SKM-1 (cell line): ENCODE measurements around the gene ORM1.

Experiments used
- DNase-seq: peaks from one replicate; lab custom pipeline; 2025; ENCODE audit not compliant: unreplicated experiment; lab: John Stamatoyannopoulos, UW

The ORM1 gene

GRCh38 chr9:114287001-114287762 lies 35.7 kb upstream of the ORM1 start:
- no peak for DNase-seq

- no peak for DNase-seq
Observed at GRCh38 chr9:114287763-114288192, 35.1 kb upstream of the ORM1 start.

- DNase-seq, result no peak
Observed at GRCh38 chr9:114288193-114289091, 34.5 kb upstream of the ORM1 start.

GRCh38 chr9:114289106-114289505 lies 33.8 kb upstream of the ORM1 start:
- DNase-seq, result no peak

- DNase-seq, result no peak
Observed at GRCh38 chr9:114289571-114290481, 33.1 kb upstream of the ORM1 start.

- no peak for DNase-seq
Observed at GRCh38 chr9:114290561-114290986, 32.3 kb upstream of the ORM1 start.

- DNase-seq, result no peak
Observed at GRCh38 chr9:114291064-114291474, 31.8 kb upstream of the ORM1 start.

GRCh38 chr9:114291886-114292590 lies 30.9 kb upstream of the ORM1 start:
- DNase-seq, result no peak

GRCh38 chr9:114294664-114295063 lies 28.2 kb upstream of the ORM1 start:
- no peak for DNase-seq

GRCh38 chr9:114296338-114296737 lies 26.6 kb upstream of the ORM1 start:
- DNase-seq, result no peak

GRCh38 chr9:114299286-114300152 lies 23.4 kb upstream of the ORM1 start:
- no peak for DNase-seq

- no peak for DNase-seq
Observed at GRCh38 chr9:114300153-114300845, 22.6 kb upstream of the ORM1 start.

- DNase-seq, result no peak
Observed at GRCh38 chr9:114300846-114301797, 21.8 kb upstream of the ORM1 start.

GRCh38 chr9:114301798-114302565 lies 20.9 kb upstream of the ORM1 start:
- DNase-seq, result no peak

GRCh38 chr9:114302727-114303126 lies 20.2 kb upstream of the ORM1 start:
- DNase-seq, result no peak

- no peak for DNase-seq
Observed at GRCh38 chr9:114303571-114303970, 19.3 kb upstream of the ORM1 start.

GRCh38 chr9:114303977-114304376 lies 18.9 kb upstream of the ORM1 start:
- DNase-seq, result no peak
